Fibroblast of villous mesenchyme (primary cell): Measurements from ENCODE around the gene C8A. TPM values are rescaled to one million over a fixed set of nuclear protein-coding genes. Genes with fewer than 3 reads are reported as not detected.

Source experiments
- DNase-seq: peaks from one replicate; pipeline ENCODE4 v3.0.0-alpha.2; 2010; ENCODE audit warnings: low read depth
- H3K4me3 ChIP-seq: 2 replicates; pipeline ENCODE4 v1.5.1; 2011; ENCODE audit warnings: low read depth, mild to moderate bottlenecking, low read length
- total RNA-seq: library from RNA; depleted of rRNA; stranded (reverse); fragments of >200 nt; gene quantifications from 2 replicates; pipeline ENCODE4 v1.2.3, GENCODE V29; 2012
- TF ChIP-seq, protein P1 (sequence below): IDR thresholded peaks from 2 replicates; pipeline ENCODE4 v1.5.1; 2012; ENCODE audit warnings: low read depth, mild to moderate bottlenecking, low read length; ENCODE audit not compliant: insufficient read depth

Gene C8A
- total RNA-seq, 1 donor, result not detected

DNA sequence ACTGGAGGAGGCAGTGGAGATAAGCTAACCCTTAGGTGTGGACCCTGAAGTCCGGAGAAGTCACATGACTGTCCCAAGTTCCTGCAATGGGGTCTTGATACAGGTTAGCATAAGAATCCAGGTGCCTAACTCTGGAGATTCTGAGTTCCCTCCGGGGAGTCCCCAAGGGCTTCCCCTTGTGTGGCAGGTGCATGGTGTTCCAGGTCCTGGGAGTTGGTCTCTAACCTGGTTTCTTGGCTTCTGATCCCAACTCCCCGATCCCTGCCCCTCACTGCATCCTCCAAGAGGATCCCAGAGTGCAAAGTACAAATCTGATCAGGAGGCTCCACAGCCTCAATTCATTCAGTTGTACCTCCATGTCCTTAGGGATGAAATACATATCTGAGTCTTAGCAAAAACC lies 9.3 kb upstream of the C8A start:
- TF ChIP-seq, protein P1, sequence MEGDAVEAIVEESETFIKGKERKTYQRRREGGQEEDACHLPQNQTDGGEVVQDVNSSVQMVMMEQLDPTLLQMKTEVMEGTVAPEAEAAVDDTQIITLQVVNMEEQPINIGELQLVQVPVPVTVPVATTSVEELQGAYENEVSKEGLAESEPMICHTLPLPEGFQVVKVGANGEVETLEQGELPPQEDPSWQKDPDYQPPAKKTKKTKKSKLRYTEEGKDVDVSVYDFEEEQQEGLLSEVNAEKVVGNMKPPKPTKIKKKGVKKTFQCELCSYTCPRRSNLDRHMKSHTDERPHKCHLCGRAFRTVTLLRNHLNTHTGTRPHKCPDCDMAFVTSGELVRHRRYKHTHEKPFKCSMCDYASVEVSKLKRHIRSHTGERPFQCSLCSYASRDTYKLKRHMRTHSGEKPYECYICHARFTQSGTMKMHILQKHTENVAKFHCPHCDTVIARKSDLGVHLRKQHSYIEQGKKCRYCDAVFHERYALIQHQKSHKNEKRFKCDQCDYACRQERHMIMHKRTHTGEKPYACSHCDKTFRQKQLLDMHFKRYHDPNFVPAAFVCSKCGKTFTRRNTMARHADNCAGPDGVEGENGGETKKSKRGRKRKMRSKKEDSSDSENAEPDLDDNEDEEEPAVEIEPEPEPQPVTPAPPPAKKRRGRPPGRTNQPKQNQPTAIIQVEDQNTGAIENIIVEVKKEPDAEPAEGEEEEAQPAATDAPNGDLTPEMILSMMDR, result no peak
- no peak overlapping the region for H3K4me3 ChIP-seq
- DNase-seq, result no peak

DNA sequence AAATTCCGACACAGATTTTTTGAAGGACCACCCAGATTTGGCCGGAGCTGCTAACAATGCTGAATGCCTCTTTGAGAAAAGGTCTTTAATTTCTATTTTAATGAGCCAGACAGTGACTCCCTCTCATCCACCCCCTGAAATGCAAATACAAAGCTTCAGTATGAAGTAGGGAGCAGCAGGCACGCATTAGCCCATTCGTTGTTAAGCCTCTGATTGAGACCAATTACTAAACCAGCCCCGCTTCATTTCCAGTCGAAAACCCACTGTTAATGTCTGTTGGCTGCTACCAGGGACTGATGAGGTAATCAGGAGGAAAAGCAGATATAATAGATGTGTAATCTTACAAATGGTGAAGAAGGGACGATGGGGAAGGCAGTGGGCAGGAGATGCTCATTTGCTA lies 4.8 kb upstream of the C8A start:
- H3K4me3 ChIP-seq, result no peak overlapping the region
- TF ChIP-seq, protein P1, result no peak
- DNase-seq, result no peak

DNA sequence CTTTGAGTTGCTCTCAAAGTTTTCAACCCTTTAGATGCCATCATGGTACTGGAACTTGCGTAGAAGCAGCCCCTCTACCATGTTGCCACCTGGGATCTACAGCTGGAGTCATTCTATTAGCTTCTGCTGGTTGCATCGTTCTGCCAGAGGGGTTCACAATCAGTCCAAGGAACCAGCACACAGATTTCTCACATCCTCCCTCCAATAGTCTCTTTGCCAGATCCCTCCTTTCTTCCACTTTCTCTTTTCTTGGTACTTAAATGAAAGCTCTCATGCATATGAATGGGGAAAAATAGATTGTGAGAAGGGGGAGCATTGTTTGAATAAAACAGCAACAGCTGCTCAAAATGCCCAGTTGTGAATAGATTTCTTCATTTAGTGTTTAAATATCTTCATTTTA lies 4.2 kb upstream of the C8A start:
- DNase-seq, result no peak
- no peak overlapping the region for H3K4me3 ChIP-seq
- TF ChIP-seq, protein P1, result no peak

DNA sequence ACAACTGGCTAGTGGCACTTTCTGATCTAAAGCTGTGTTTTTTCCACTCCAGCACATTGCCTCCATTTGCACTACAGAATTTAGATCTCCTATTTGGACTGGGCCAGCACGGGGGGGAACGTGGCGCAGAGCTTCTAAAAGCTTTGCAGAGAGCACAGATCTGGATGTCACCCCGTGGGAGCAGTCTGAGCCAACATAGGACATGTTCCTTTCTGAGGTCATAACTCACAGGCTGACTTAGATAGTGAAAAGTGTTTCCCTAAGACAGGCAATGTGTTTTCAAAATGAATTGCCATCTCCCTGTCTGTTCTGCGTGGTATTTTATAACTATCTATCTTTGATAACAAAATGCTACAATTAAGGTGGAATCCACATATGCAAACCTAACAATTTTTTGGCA lies 3.7 kb upstream of the C8A start:
- TF ChIP-seq, protein P1, result no peak
- H3K4me3 ChIP-seq, result no peak overlapping the region
- DNase-seq, result no peak

DNA sequence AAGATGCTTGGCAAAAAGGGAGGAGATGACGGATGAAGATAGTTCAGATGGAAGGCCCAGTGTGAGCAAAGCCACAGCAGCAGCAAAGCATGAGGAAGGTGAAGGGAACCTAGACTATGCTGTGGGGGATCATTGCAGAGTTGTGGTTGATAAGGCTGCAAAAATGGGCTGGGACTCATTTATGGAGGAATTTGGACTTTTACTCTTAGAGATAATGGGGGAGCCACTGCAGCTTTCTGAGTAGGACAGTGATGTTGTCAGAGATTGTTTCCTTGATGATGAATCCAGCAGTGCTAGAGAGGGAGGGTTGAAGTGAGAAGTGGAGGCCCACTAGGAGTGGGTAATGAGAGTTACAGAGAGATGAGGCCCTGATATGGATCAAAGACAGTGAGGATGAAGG lies 2.1 kb upstream of the C8A start:
- H3K4me3 ChIP-seq, result no peak overlapping the region
- DNase-seq, result no peak
- TF ChIP-seq, protein P1, result no peak

DNA sequence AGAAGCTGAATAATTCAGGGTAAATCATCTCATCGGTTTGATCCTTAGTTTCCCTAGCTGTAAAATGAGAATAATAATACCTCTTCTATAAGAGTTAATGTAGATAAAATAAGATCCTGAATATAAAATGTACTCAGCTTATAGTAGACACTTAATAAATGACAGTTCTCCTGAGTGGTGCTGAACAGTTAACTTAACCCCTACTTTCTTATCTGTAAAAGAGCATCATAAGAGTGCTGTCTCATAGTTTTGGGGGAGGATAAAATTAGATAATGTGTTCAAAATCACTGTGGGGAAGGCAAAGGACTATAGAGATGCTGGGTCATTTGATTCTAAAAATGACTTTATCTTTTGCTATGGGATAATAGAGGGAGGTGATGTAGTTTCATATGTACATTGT lies 593 bp downstream of the C8A start:
- DNase-seq, result no peak
- TF ChIP-seq, protein P1, result no peak
- H3K4me3 ChIP-seq, result no peak overlapping the region

DNA sequence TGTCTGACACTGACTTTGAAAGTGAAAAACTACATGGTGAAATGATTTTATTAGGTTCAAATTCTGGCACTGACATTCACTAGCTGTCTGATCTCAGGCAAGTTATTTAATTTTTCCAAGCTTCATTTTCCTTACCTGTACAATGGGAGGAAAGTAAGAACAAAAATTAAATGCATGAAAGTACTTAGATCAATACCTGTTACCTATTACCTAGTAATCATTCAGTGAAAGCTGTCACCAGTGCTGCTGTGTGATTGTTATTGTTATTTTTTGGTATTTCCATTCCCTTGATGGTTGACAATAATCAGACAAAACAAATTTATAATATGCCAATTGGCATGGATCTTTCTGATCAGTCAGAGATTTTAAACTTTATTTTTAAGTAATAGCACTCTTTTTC lies 1.6 kb downstream of the C8A start:
- H3K4me3 ChIP-seq, result no peak overlapping the region
- DNase-seq, result no peak
- TF ChIP-seq, protein P1, result no peak
